Subcutaneous adipose tissue (tissue), 4 donors: ENCODE data around the gene KIAA0319L. TPM values are rescaled to one million over a fixed set of nuclear protein-coding genes. Genes with fewer than 3 reads are reported as not detected.

Experiments
- CTCF ChIP-seq: fragments of 450-650 bp; IDR thresholded peaks from one replicate; pipeline ENCODE4 v1.5.1; 2016; ENCODE audit warnings: low read depth, mild to moderate bottlenecking, control low read depth, antibody characterized with exemption, moderate library complexity
- total RNA-seq, 4 donors: library from RNA; depleted of rRNA; stranded (reverse); fragments of >200 nt; gene quantifications; one replicate each; pipeline ENCODE4 v1.1.0, GENCODE V29; 2016

The KIAA0319L gene
- total RNA-seq, 4 donors from 2014 or later: 35.9 to 77.6 (median 61.8) TPM

GRCh38 chr1:35406103-35406502 is 151.1 kb downstream of the KIAA0319L start:
- TF ChIP-seq CTCF: no peak

GRCh38 chr1:35401049-35401448 is 156.2 kb downstream of the KIAA0319L start:
- TF ChIP-seq CTCF: no peak

GRCh38 chr1:35398739-35399138 is 158.5 kb downstream of the KIAA0319L start:
- TF ChIP-seq CTCF: no peak

- TF ChIP-seq CTCF: no peak
These were observed 162.8 kb downstream of the KIAA0319L start for GRCh38 chr1:35394386-35394785.

GRCh38 chr1:35390600-35391494 is 166.4 kb downstream of the KIAA0319L start:
- TF ChIP-seq CTCF: no peak

- no peak for TF ChIP-seq CTCF
These were observed 170.2 kb downstream of the KIAA0319L start for GRCh38 chr1:35386959-35387358.

- no peak for TF ChIP-seq CTCF
These were observed 170.9 kb downstream of the KIAA0319L start for GRCh38 chr1:35386290-35386689.

Other genes with a start within 250 kb of the KIAA0319L start
- gene NCDN, start 396 bp upstream of the KIAA0319L start, total RNA-seq: 10 to 100 TPM in 1 of 4 donors, 1 to 10 TPM in 3; 6.3 to 10.5 (median 7.9) TPM
- 1 to 10 TPM in 1 of 4 donors, under 1 TPM in 2, not detected in 1; 0.22 to 1.5 (median 0.57) TPM for gene TFAP2E, start 15.9 kb upstream of the KIAA0319L start, total RNA-seq
- 10 to 100 TPM; 26.9 to 42.7 (median 30.0) TPM for gene PSMB2, start 84.1 kb upstream of the KIAA0319L start, total RNA-seq
- gene C1orf216, start 161.5 kb upstream of the KIAA0319L start, total RNA-seq: 10 to 100 TPM in 3 of 4 donors, 1 to 10 TPM in 1; 6.4 to 14.8 (median 12.5) TPM
- gene CLSPN, start 212.6 kb upstream of the KIAA0319L start, total RNA-seq: 1 to 10 TPM in 1 of 4 donors, under 1 TPM in 3; 0.33 to 1.9 (median 0.50) TPM